GM12878 (cell line): ENCODE results near the gene PPOX. TPM values are rescaled to one million over a fixed set of nuclear protein-coding genes. Genes with fewer than 3 reads are reported as not detected.
A peak's percentile ranks its signal among the peaks of the same experiment; 100 is the strongest.

Experiments
- ATAC-seq: fragments of 200-7000 bp; cut with Tn5 transposase; 3 replicates; pipeline ENCODE4 v1.9.1; 2020; ENCODE audit warnings: mild to moderate bottlenecking, moderate library complexity
- BruUV-seq: library from RNA; stranded (reverse); fragments of 400-500 nt; replicated peaks from 2 replicates; lab custom pipeline; 2021; lab: Mats Ljungman, UMichigan
- CTCF ChIA-PET: fragments of 300-600 bp; sonication (Branson Sonifier 250); formaldehyde crosslinking; extraction: SDS; loops from one replicate; lab custom pipeline; 2021; ENCODE audit warnings: inconsistent platforms; lab: Yijun Ruan, JAX
- POLR2A ChIA-PET: fragments of 350-600 bp; formaldehyde crosslinking; extraction: SDS; loops from one replicate; lab custom pipeline; 2021; ENCODE audit warnings: inconsistent platforms; lab: Charles Lee
- RAD21 ChIA-PET: fragments of 300-600 bp; sonication (Branson Sonifier 250); formaldehyde crosslinking; loops from one replicate; lab custom pipeline; 2023; ENCODE audit warnings: antibody characterized with exemption; ENCODE audit not compliant: unreplicated experiment; lab: Charles Lee
- SMC1A ChIA-PET: fragments of 300-600 bp; sonication (Branson Sonifier 250); formaldehyde crosslinking; loops from one replicate; lab custom pipeline; 2023; ENCODE audit not compliant: unreplicated experiment, uncharacterized antibody; lab: Charles Lee
- DNase-seq: peaks from one replicate; pipeline ENCODE4 v3.0.0-alpha.2; 2011; ENCODE audit warnings: low read depth, low spot score
- FAIRE-seq: peaks from 3 replicates; lab custom pipeline; 2011; peaks lifted over from hg19 to GRCh38; lab: Jason Lieb, UNC
- H2AFZ ChIP-seq: 2 replicates; pipeline ENCODE4 v1.6.0; 2011; ENCODE audit warnings: low read depth, low read length, control low read depth; ENCODE audit not compliant: control insufficient read depth
- H3K27ac ChIP-seq: 2 replicates; pipeline ENCODE4 v1.5.1; 2011; ENCODE audit warnings: control low read depth; ENCODE audit not compliant: control insufficient read depth, insufficient read depth
- H3K27me3 ChIP-seq, 2 experiments: replicated peaks in 1 of 2; 2 replicates each; pipeline versions ENCODE4 v1.6.0 to v1.6.1; 2011; ENCODE audit warnings: low read length in 1 of 2; ENCODE audit not compliant: control insufficient read depth in 2 of 2, insufficient read depth in 2 of 2
- H3K36me3 ChIP-seq, 2 experiments: 2 replicates each; pipeline ENCODE4 v1.5.1; 2011; ENCODE audit warnings: low read length in 1 of 2; ENCODE audit not compliant: control insufficient read depth in 2 of 2, insufficient read depth in 2 of 2
- H3K4me1 ChIP-seq: 2 replicates; pipeline ENCODE4 v1.6.1; 2011; ENCODE audit warnings: mild to moderate bottlenecking, low read length, moderate library complexity, mixed read lengths; ENCODE audit not compliant: control insufficient read depth, insufficient read depth
- H3K4me2 ChIP-seq: 2 replicates; pipeline ENCODE4 v1.6.0; 2011; ENCODE audit warnings: control low read depth; ENCODE audit not compliant: control insufficient read depth, insufficient read depth
- H3K4me3 ChIP-seq: fragments of 200-600 bp; sonication (generic); 2 replicates; pipeline ENCODE4 v1.5.1; 2016
- H3K79me2 ChIP-seq: 2 replicates; pipeline ENCODE4 v1.6.0; 2011; ENCODE audit warnings: low read length; ENCODE audit not compliant: control insufficient read depth, insufficient read depth
- H3K9ac ChIP-seq: 2 replicates; pipeline ENCODE4 v1.8.0; 2011; ENCODE audit warnings: low read length, control low read depth, mixed read lengths; ENCODE audit not compliant: control insufficient read depth, insufficient read depth
- H3K9me3 ChIP-seq: replicated peaks from 3 replicates; pipeline ENCODE4 v1.5.1; 2011; ENCODE audit warnings: mild to moderate bottlenecking, low read length; ENCODE audit not compliant: control insufficient read depth, insufficient read depth
- H4K20me1 ChIP-seq: 2 replicates; pipeline ENCODE4 v1.6.0; 2011; ENCODE audit not compliant: control insufficient read depth, insufficient read depth
- IRF4 ChIP-seq: IDR thresholded peaks from 2 replicates; pipeline ENCODE4 v1.6.1; 2011; ENCODE audit warnings: low read depth, low read length
- MEF2B ChIP-seq: fragments of 450-650 bp; IDR thresholded peaks from 2 replicates; pipeline ENCODE4 v1.6.1; 2018; ENCODE audit warnings: mild to moderate bottlenecking, moderate library complexity; ENCODE audit not compliant: partially characterized antibody, poor library complexity, severe bottlenecking
- MYB ChIP-seq: fragments of 150-350 bp; IDR thresholded peaks from 2 replicates; pipeline ENCODE4 v1.6.1; 2014; ENCODE audit warnings: mild to moderate bottlenecking, low read depth, low read length, borderline replicate concordance
- MYC ChIP-seq: IDR thresholded peaks from 2 replicates; pipeline ENCODE4 v1.6.1; 2011; ENCODE audit warnings: mild to moderate bottlenecking, low read length, moderate library complexity, inconsistent platforms; ENCODE audit not compliant: insufficient read depth, insufficient replicate concordance, insufficient read length, severe bottlenecking
- NR2C1 ChIP-seq: fragments of 450-650 bp; IDR thresholded peaks from 2 replicates; pipeline ENCODE4 v1.6.1; 2017; ENCODE audit warnings: antibody characterized with exemption, mild to moderate bottlenecking, moderate library complexity
- NR2F1 ChIP-seq: fragments of 450-650 bp; conservative IDR thresholded peaks from 2 replicates; pipeline ENCODE4 v1.6.1; 2017; ENCODE audit warnings: mild to moderate bottlenecking
- RBBP5 ChIP-seq: fragments of 200-600 bp; sonication (generic); conservative IDR thresholded peaks from 2 replicates; pipeline ENCODE4 v1.6.1; 2016
- SREBF2 ChIP-seq: IDR thresholded peaks from 2 replicates; pipeline ENCODE4 v1.6.1; 2012; ENCODE audit warnings: mild to moderate bottlenecking, low read length
- STAT3 ChIP-seq: IDR thresholded peaks from 2 replicates; pipeline ENCODE4 v1.6.1; 2011; ENCODE audit warnings: low read depth, low read length, improper control_type of control experiment
- ZBTB11 ChIP-seq: fragments of 450-650 bp; formaldehyde crosslinking; IDR thresholded peaks from 2 replicates; pipeline ENCODE4 v1.5.0; 2022; ENCODE audit warnings: mild to moderate bottlenecking, missing genetic modification characterization
- ZNF217 ChIP-seq: fragments of 450-650 bp; IDR thresholded peaks from 2 replicates; pipeline ENCODE4 v1.6.1; 2017; ENCODE audit warnings: antibody characterized with exemption, mild to moderate bottlenecking
- WGBS: methylation state at CpG from one replicate; pipeline ENCODE4 v1.1.6; 2016; ENCODE audit warnings: low lambda C conversion rate; ENCODE audit not compliant: insufficient replicate concordance, insufficient coverage; ENCODE audit errors: missing lambda C conversion rate; 5-methylcytosine and 5-hydroxymethylcytosine counted together
- in situ Hi-C: fragments of 300-500 bp; cut with MboI; formaldehyde crosslinking; loops from 9 replicates; pipeline ENCODE4 v1.14.3; 2018; ENCODE audit warnings: mixed read lengths
- intact Hi-C: fragments of 100-400 bp; cut with micrococcal nuclease; formaldehyde crosslinking; loops from one replicate; pipeline ENCODE4 v1.14.2; 2022; ENCODE audit not compliant: unreplicated experiment
- polyA plus RNA-seq, 11 experiments: library from polyadenylated mRNA; depleted of rRNA in 4 of 11; unstranded in 6 of 11; stranded (reverse) in 5 of 11; fragments of >200 nt; fragmentation: Nextera tagmentation in 4 of 11; fragmentation: Illumina TruSeq in 1 of 11; extraction: Ambion mirVana in 4 of 11; extraction: Trizol in 1 of 11; gene quantifications; 1 replicate in 1 of 11; 2 replicates in 10 of 11; pipeline versions ENCODE4 v1.2.1 to v1.2.3, GENCODE V29; 2011 to 2016; ENCODE audit warnings: inconsistent platforms in 2 of 11, missing spikeins in 2 of 11, low read depth in 1 of 11
- total RNA-seq, 4 experiments: library from RNA; depleted of rRNA in 3 of 4; stranded (reverse); fragments of >200 nt in 3 of 4; fragmentation: Illumina TruSeq in 1 of 4; extraction: Trizol in 1 of 4; gene quantifications; 2 replicates each; pipeline versions ENCODE4 v1.2.1 to v1.2.3, GENCODE V29; 2013 to 2021

The PPOX gene
- total and polyA plus RNA-seq, 10 of the 15 experiments (the other 5 are each of a cell fraction or from before 2014, with no cell fraction given), result 8.9 to 31.5 (median 20.3) TPM

GRCh38 chr1:161172349-161172748 lies 6.1 kb downstream of the PPOX start:
- CTCF ChIA-PET, result interaction anchor here (0.5 to 0.6 kb wide), 2 partner anchors 128 to 393 kb away, joined by 3 to 4 read pairs; no protein-coding TSS in a partner anchor
- H4K20me1 ChIP-seq, result no peaks in the 10 kb centered on the region
- H3K27ac ChIP-seq, result no peak overlapping the region
- no peak for ATAC-seq
- TF ChIP-seq STAT3, result no peak
- no peak for TF ChIP-seq MYC
- TF ChIP-seq NR2F1, result no peak
- TF ChIP-seq IRF4, result no peak
- POLR2A ChIA-PET, result no interaction called here
- RAD21 ChIA-PET, result no interaction called here
- FAIRE-seq, result no peak
- in situ Hi-C loops (no loop called here), intact Hi-C loops (no loop called here)
- WGBS, result 50% methylated on average over 1 of the region's 1 CpG
- no peaks in the 10 kb centered on the region for H3K9me3 ChIP-seq
- no peaks in the 10 kb centered on the region for H3K27me3 ChIP-seq
- peaks cover 23% of the 10 kb centered on the region for H3K79me2 ChIP-seq
- H3K4me2 ChIP-seq, result no peak overlapping the region
- BruUV-seq, result no TSS peak
- peaks cover 15% of the 10 kb centered on the region for H3K4me1 ChIP-seq
- H3K4me3 ChIP-seq, result no peak overlapping the region
- H3K9ac ChIP-seq, result no peak overlapping the region
- no peak for DNase-seq
- SMC1A ChIA-PET, result interaction anchor here (0.9 kb wide), 1 partner anchor 210 kb away, joined by 3 read pairs; no protein-coding TSS in a partner anchor
- H2AFZ ChIP-seq, result no peak overlapping the region
- peaks cover 17 to 30% of the 10 kb centered on the region in 2 experiments for H3K36me3 ChIP-seq

- FAIRE-seq (no peak), DNase-seq (no peak), ATAC-seq (no peak)
- SMC1A ChIA-PET, result interaction anchor here (0.9 kb wide), 1 partner anchor 209 kb away, joined by 3 read pairs; no protein-coding TSS in a partner anchor
- peaks cover 23% of the 10 kb centered on the region for H3K79me2 ChIP-seq
- H4K20me1 ChIP-seq, result no peaks in the 10 kb centered on the region
- H3K4me1 ChIP-seq, result peaks cover 17% of the 10 kb centered on the region
- no peaks in the 10 kb centered on the region for H3K9me3 ChIP-seq
- no TSS peak for BruUV-seq
- intact Hi-C loops (no loop called here), in situ Hi-C loops (no loop called here)
- H3K27ac ChIP-seq, result no peak overlapping the region
- H3K4me3 ChIP-seq, result no peak overlapping the region
- no peak overlapping the region for H3K4me2 ChIP-seq
- CTCF ChIA-PET, result interaction anchor here (0.5 to 0.6 kb wide), 2 partner anchors 128 to 394 kb away, joined by 3 to 4 read pairs; no protein-coding TSS in a partner anchor
- RAD21 ChIA-PET, result no interaction called here
- H3K36me3 ChIP-seq, result peaks cover 17 to 30% of the 10 kb centered on the region in 2 experiments
- POLR2A ChIA-PET, result no interaction called here
- H3K9ac ChIP-seq, result 0 out of 2 replicates have a peak overlapping the region, but pooled peaks have one; percentile 20
- H3K27me3 ChIP-seq, result no peaks in the 10 kb centered on the region
- H2AFZ ChIP-seq, result no peak overlapping the region
- WGBS, result 82% methylated on average over 4 of the region's 4 CpGs
- no peak for TF ChIP-seq RBBP5
- no peak for TF ChIP-seq MYB
- TF ChIP-seq SREBF2, result no peak
- no peak for TF ChIP-seq ZBTB11 (CRISPR knock-in tag)
- no peak for TF ChIP-seq NR2C1
- no peak for TF ChIP-seq ZNF217
- TF ChIP-seq MEF2B, result no peak
These were observed 6.7 kb downstream of the PPOX start for GRCh38 chr1:161172776-161173376.
